Brain microvascular endothelial cell (primary cell): ENCODE results near the gene WFDC10A.

Source experiments
- DNase-seq: peaks from one replicate; pipeline ENCODE4 v3.0.0-alpha.2; 2020
- H3K27ac ChIP-seq: fragments of 250-450 bp; sonication (Bioruptor Pico); 2 replicates; pipeline ENCODE4 v1.5.1; 2020; ENCODE audit warnings: mild to moderate bottlenecking, moderate library complexity
- H3K27me3 ChIP-seq: fragments of 250-450 bp; sonication (Bioruptor Pico); replicated peaks from 2 replicates; pipeline ENCODE4 v1.5.1; 2020; ENCODE audit warnings: mild to moderate bottlenecking
- H3K36me3 ChIP-seq: fragments of 250-450 bp; sonication (Bioruptor Pico); replicated peaks from 2 replicates; pipeline ENCODE4 v1.5.1; 2020; ENCODE audit warnings: mild to moderate bottlenecking
- H3K4me3 ChIP-seq: 2 replicates; pipeline ENCODE4 v1.5.1; 2011; ENCODE audit warnings: low read depth, mild to moderate bottlenecking, control low read depth, low read length, moderate library complexity
- CTCF ChIP-seq: IDR thresholded peaks from 2 replicates; pipeline ENCODE4 v1.5.1; 2011; ENCODE audit warnings: low read depth, mild to moderate bottlenecking, moderate library complexity, low read length, control low read depth, inconsistent platforms; ENCODE audit errors: missing control alignments
- in situ Hi-C: cut with HindIII; loops from 2 replicates; pipeline ENCODE4 v1.10.0; 2017; ENCODE audit warnings: low sequenced_read_pairs, low pct_ligation_motif_present

Gene WFDC10A

GRCh38 chr20:45670139-45670538 is 40.6 kb downstream of the WFDC10A start, which contains the start of gene WFDC11:
Gene WFDC11 (minus strand): TSS chr20:45670239. CDS start chr20:45650600, 19,639 bp downstream.
- Histone ChIP-seq H3K36me3 (no peaks in the 10 kb centered on the region), H3K4me3 (no peak within 1 kb of the TSS), H3K27me3 (no peaks in the 10 kb centered on the region), H3K27ac (no peak within 1 kb of the TSS)
- DNase-seq = no peak
- no peak for TF ChIP-seq CTCF
- in situ Hi-C loops = no loop called here

DNA sequence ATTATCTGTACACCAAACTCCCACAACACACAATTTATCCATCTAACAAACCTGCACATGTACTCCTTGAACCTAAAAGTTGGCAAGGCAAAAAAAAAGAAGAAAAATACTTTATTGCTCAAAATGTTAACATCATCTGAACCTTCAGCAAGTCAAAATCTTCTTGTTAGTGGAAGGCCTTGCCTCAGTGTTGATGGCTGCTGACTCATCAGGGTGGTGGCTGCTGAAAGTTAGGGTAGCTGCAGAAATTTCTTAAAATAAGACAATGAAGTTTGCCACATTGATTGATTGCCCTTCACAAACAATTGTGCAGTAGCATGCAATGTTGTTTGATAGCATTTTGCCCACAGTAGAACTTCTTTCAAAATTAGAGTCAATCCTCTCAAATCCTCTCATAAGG is 43.2 kb downstream of the WFDC10A start:
- Histone ChIP-seq H3K27ac (no peak overlapping the region), H3K27me3 (no peaks in the 10 kb centered on the region), H3K4me3 (no peak overlapping the region), H3K36me3 (no peaks in the 10 kb centered on the region)
- no peak for DNase-seq
- in situ Hi-C loops = no loop called here
- no peak for TF ChIP-seq CTCF

DNA sequence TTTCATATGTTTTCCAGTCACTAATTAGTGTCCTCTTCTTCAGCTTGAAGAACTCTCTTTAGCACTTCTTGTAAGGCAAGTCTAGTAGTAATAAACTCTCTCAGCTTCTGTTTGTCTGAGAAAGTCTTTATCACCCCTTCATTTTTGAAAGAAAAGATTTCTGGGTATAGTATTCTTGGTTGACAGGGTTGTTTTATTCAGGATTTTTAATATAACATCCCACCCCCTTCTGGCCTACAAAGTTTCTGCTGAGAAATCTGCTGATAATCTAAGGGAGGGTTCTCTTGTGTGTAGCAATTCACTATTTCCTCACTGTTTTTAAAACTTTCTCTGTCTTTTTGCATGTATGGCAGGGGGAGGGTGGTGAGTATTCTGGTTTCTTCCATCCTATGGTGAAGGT is 50.1 kb downstream of the WFDC10A start:
- Histone ChIP-seq H3K27ac (no peak overlapping the region), H3K36me3 (no peaks in the 10 kb centered on the region), H3K4me3 (no peak overlapping the region), H3K27me3 (no peaks in the 10 kb centered on the region)
- in situ Hi-C loops = no loop called here
- TF ChIP-seq CTCF = no peak
- no peak for DNase-seq
